GDM1 (cell line): ENCODE measurements around the gene QARS1.

ENCODE experiments used
- DNase-seq: peaks from one replicate; lab custom pipeline; 2025; lab: John Stamatoyannopoulos, UW

Gene QARS1

GRCh38 chr3:49120438-49121131, 16.0 kb upstream of the QARS1 start, which contains the start of gene USP19:
Gene USP19, minus strand, starts transcription at chr3:49120823. Its CDS starts 1,678 bp downstream, at chr3:49119145.
- peak; percentile 93 for DNase-seq

- DNase-seq: no peak
These were observed 15.5 kb upstream of the QARS1 start for GRCh38 chr3:49120096-49120437.

GRCh38 chr3:49119439-49119838, 14.9 kb upstream of the QARS1 start:
- no peak for DNase-seq

DNA sequence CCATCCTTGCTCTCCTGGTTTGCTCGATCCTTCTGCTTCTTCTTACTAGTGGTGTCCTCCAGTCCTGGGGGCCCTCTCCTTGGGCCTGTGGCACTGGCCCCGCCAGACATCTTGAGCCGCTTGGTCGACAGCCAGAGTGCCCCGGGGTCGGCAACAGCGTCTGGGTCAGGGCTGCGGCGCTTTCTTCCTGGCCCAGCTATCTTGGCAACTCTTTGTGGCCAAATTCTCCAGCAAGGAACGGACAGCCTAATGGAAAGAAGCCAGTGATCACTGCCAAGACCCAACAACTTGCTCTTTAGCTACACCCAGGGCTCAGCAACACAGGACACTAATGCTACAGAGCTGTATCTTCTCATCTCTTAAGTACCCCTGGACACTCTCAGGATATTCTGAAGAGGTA, 14.5 kb upstream of the QARS1 start:
- no peak for DNase-seq

DNA sequence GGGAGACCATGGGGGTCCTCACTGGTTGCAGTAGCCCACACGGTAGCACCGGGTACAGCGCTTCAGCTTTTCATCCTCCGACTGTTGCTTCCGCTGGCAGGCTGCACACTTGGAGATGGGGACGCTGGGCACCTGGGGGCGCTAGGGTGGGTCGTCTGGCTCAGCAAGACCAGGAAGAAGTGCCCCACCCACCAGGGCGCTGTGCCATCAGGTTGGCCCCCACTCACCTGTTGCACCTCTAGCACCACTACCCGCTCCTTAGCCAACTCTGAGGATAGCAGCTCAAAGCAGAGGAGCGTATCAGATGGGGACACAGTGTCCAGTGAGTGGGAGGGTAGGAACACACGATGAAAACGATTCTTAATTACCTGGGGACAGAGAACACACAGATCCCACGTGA, 7.7 kb upstream of the QARS1 start:
- DNase-seq: no peak

GRCh38 chr3:49111347-49111746, 6.8 kb upstream of the QARS1 start:
- no peak for DNase-seq

GRCh38 chr3:49110780-49111179, 6.2 kb upstream of the QARS1 start:
- no peak for DNase-seq

DNA sequence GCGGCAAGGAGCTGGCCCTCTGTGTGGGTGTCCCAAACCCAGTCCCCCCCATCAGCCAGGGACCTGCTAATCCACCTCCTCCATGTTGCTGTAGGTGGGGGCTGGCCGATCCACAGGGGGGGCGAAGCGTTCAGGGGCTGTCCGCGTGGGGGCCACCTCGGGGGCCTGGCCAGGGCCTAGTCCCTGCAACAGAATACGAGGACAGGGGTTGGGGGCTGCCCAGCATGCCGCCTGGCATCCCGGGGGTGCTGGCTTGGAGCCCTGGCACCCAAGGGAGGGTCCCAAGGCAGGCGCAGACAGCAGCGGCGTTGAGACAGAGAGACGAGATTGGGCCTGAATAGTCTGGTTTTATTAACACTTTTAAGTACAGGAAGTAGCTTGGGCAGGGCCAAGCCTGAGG, 3.8 kb upstream of the QARS1 start:
- DNase-seq: no peak

GRCh38 chr3:49104052-49104426, 518 bp downstream of the QARS1 start:
- DNase-seq: no peak

GRCh38 chr3:49100046-49100615, 4.4 kb downstream of the QARS1 start:
- no peak for DNase-seq

- DNase-seq: no peak
These were observed 5.5 kb downstream of the QARS1 start for GRCh38 chr3:49098910-49099630.

DNA sequence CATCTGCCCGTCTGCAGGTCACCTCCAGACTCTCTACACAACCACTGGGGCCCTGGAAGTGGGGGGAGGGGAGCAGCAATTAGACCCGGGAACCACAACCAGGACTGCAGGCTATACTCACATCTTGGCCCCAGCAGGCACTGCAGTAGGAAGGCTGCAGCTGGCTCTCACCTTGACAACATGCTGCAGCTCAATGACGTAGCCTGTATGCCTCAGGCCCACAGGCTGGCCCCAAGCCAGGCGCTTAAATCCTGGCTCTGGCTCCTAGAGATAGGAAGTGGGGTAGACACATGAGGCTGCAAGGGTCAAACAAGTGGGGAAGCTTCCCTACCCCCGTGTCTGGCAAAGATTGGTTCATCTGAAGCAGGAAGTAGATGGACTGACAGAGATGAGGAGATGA, 6.1 kb downstream of the QARS1 start:
- no peak for DNase-seq

DNA sequence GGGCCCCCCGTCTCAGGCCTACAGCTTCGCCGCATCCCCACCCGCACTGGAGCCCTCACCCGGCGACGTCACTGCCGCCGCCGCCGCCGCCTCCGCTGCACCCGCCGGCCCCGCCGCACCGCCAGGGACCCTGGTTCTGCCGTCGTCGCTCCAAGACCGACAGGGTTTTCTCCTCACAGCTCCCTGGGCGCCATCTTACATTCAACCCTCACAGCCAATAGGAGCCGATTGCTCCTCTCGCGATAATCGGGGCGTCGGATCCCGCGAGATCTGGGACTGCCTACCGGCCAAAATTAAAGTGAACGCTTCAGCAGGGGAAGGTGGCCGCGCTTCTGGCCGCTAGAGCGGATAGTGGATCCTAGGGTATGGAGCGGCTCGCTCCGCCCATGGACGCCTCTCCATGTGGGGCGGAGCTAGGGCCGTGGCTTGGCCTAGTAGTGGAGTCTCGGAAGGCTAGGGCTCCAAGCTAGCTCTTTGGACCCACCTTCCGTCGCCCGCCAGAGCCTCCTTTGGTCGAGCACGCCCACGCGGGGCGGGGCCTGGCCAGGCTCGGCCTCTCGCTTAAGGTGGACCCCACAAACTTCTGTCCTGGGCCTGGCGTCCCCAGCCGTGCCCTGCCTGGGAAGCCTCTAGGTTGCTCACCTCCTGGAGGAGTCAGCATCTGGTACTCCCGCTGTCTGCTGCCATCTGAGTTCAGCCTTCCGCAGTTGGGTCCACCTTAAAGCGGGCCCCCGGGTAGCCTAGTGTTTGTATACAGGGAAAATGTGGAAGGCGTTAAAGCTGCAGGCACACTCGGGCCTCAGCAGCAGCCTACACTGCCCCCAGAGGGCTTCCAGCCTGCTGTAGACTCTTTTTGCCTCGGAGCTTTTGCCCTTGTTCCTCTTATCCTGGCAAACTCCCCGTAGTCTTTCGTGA, 10.4 kb downstream of the QARS1 start, which contains the start of gene QRICH1:
QRICH1 (minus strand) TSS at position 219 of the 915 bp plus-strand sequence. CDS start 17,054 bp downstream, outside the sequence.
- peak; percentile 97 for DNase-seq

- peak; percentile 68 for DNase-seq
These were observed 11.4 kb downstream of the QARS1 start for GRCh38 chr3:49092938-49093852.

- no peak for DNase-seq
These were observed 23.1 kb downstream of the QARS1 start for GRCh38 chr3:49081429-49081828.

GRCh38 chr3:49079270-49079669, 25.3 kb downstream of the QARS1 start:
- no peak for DNase-seq

GRCh38 chr3:49076646-49077045, 27.9 kb downstream of the QARS1 start:
- DNase-seq: no peak

DNA sequence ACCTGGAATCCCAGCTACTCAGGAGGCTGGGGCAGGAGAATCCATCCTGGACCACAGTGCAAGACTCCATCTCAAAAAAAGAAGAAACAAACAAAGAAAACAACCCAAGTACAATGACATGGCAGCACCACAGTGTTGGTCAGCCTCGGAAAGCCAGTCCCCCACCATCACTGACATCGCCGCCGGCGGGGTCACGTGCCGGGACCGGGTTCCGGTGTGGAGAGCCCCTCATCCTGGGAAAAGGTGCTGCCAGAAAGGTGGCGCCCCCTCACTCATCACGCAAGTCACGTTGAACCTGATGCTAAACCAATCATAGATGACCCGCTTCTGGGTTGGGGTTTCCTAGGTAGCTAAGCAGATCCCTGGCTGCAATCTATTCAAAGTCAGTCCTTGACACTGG, 28.4 kb downstream of the QARS1 start:
- no peak for DNase-seq

- DNase-seq: no peak
These were observed 46.5 kb downstream of the QARS1 start for GRCh38 chr3:49058011-49058410.

DNA sequence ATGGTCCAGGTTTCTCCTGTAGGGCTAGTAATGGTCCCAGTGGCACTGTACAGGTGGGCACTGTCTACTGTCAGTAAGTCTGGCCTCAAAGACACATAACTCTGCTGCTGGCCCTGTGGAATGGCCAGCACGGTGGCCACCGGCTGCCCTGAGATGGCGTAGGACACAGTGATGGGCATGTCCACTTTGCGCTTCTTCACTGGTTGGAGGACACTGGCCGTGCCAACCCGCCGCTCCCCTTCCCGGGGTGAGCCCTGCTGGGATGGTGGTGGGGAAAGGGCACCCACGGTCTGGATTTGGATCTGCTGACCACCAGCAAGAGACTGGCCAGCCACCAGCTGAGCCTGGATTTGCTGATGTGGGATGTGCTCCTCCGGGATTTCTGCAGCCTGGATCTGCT, 47.3 kb downstream of the QARS1 start:
- no peak for DNase-seq

- no peak for DNase-seq
These were observed 50.2 kb downstream of the QARS1 start for GRCh38 chr3:49054344-49054862.
